Skeletal muscle tissue (tissue), 4 donors: ENCODE results near the gene COL19A1. TPM values are rescaled to one million over a fixed set of nuclear protein-coding genes. Genes with fewer than 3 reads are reported as not detected.

ENCODE experiments used
- H3K27ac ChIP-seq: one replicate; pipeline ENCODE4 v1.7.0; 2013; ENCODE audit warnings: mild to moderate bottlenecking, low read depth, low read length, inconsistent platforms
- H3K27me3 ChIP-seq, 3 donors: one replicate each; pipeline ENCODE4 v1.7.0; 2013; ENCODE audit warnings: low read length in 3 of 3; ENCODE audit not compliant: control insufficient read depth in 3 of 3, insufficient read depth in 3 of 3
- H3K36me3 ChIP-seq, 3 donors: one replicate each; pipeline ENCODE4 v1.7.0; 2013; ENCODE audit warnings: low read length in 3 of 3; ENCODE audit not compliant: control insufficient read depth in 3 of 3, insufficient read depth in 3 of 3
- H3K4me1 ChIP-seq, 3 donors: one replicate each; pipeline ENCODE4 v1.7.0; 2013; ENCODE audit warnings: low read length in 3 of 3, mild to moderate bottlenecking in 3 of 3; ENCODE audit not compliant: control insufficient read depth in 3 of 3, insufficient read depth in 3 of 3
- H3K4me3 ChIP-seq, 3 donors: one replicate each; pipeline ENCODE4 v1.7.0; 2013; ENCODE audit warnings: low read length in 3 of 3
- H3K9ac ChIP-seq, 3 donors: one replicate each; pipeline ENCODE4 v1.7.0; 2013; ENCODE audit warnings: low read length in 3 of 3, mild to moderate bottlenecking in 3 of 3, moderate library complexity in 2 of 3, low read depth in 1 of 3
- H3K9me3 ChIP-seq, 3 donors: one replicate each; pipeline ENCODE4 v1.7.0; 2013; ENCODE audit warnings: low read length in 3 of 3; ENCODE audit not compliant: control insufficient read depth in 3 of 3
- total RNA-seq: library from RNA; depleted of rRNA; stranded (reverse); fragments of >200 nt; gene quantifications from one replicate; pipeline ENCODE4 v1.2.3, GENCODE V29; 2014
- donor health status: Osteomylitis.

Gene COL19A1
- total RNA-seq, 1 donor from 2014 or later: 10.4 TPM

- H3K9ac ChIP-seq: no peak overlapping the region
- H3K4me1 ChIP-seq: no peaks in the 10 kb centered on the region
These were observed 264.5 kb downstream of the COL19A1 start for GRCh38 chr6:70130865-70131264.

GRCh38 chr6:70131528-70131927, 265.2 kb downstream of the COL19A1 start:
- Histone ChIP-seq H3K9me3 (no peaks in the 10 kb centered on the region), H3K36me3 (no peaks in the 10 kb centered on the region), H3K4me1 (no peaks in the 10 kb centered on the region), H3K4me3 (no peak overlapping the region), H3K9ac (no peak overlapping the region), H3K27me3 (no peaks in the 10 kb centered on the region), H3K27ac (no peak overlapping the region)

More at GRCh38 chr6:70130865-70131264, 264.5 kb downstream of the COL19A1 start:
- no peak overlapping the region for H3K4me3 ChIP-seq
- no peaks in the 10 kb centered on the region for H3K9me3 ChIP-seq
- H3K27ac ChIP-seq: no peak overlapping the region
- no peaks in the 10 kb centered on the region for H3K36me3 ChIP-seq
- H3K27me3 ChIP-seq: no peaks in the 10 kb centered on the region

GRCh38 chr6:70133246-70133645, 266.9 kb downstream of the COL19A1 start:
- H3K4me1 ChIP-seq: no peaks in the 10 kb centered on the region
- H3K27ac ChIP-seq: no peak overlapping the region
- H3K4me3 ChIP-seq: no peak overlapping the region
- H3K9ac ChIP-seq: no peak overlapping the region
- H3K9me3 ChIP-seq: no peaks in the 10 kb centered on the region
- no peaks in the 10 kb centered on the region for H3K36me3 ChIP-seq
- no peaks in the 10 kb centered on the region for H3K27me3 ChIP-seq

DNA sequence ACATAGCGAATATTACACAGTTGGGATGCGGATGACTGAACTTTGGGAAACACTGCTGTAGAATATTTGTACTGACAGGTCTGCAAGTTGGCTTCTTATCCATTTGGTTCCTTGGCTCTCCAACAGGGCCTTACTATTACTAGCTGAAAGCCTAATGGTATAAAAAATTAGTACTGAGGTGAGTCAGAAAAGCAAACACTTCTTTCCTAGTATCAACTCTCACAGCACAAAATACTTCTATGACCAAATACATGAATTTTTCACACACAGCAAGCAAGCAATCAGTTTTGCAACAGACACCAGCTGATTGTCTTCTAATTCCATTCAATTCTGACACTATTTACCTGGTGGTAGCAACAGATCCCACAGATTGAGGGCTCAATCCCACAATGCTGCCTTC, 268.2 kb downstream of the COL19A1 start:
- H3K27ac ChIP-seq: no peak overlapping the region
- no peaks in the 10 kb centered on the region for H3K9me3 ChIP-seq
- no peak overlapping the region for H3K9ac ChIP-seq
- H3K4me1 ChIP-seq: no peaks in the 10 kb centered on the region
- H3K27me3 ChIP-seq: no peaks in the 10 kb centered on the region
- no peaks in the 10 kb centered on the region for H3K36me3 ChIP-seq
- no peak overlapping the region for H3K4me3 ChIP-seq

DNA sequence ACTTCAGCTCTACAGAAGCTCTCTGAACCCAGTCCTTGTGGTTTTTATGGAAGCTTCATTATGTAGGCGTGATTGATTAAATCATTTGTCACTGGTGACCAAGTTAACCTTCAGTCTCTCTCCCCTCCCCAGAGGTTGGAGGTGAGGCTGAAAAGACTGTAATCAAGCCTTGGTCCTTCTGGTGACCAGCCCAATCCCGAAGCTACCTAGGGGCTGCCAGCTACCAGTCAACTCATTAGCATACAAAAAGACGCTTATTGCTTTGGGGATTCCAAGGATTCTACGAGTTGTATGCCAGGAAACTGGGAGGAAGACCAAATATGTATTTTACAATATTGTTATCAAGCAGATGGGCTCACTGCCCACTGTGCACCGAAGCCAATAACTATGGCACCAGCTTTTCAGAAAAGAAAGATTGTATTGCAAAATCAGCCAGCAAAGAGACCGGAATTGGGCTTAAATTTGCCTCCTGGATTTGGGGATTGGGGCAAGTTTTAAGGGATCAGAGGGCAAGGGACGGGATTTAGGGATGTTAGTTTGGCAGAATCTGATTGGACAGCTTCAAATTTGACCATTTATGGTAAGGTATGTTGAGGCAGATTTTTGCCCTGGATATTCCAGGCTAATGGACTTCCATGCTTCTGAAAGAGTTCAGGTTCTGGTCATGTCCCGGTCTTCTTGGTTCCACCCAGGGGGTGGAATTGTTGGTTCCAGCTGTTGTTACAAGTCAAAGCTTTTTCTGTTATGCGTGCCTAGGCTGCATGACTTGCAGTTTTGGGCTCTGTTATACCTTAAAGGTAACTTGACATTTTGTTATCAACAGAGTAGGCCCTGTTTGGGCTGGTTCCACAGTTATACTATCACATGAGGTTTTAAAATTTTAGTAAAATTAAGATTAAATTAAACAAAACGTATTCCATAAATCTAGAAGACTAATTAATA, 269.1 kb downstream of the COL19A1 start:
- Histone ChIP-seq H3K27ac (no peak overlapping the region), H3K9me3 (no peaks in the 10 kb centered on the region), H3K36me3 (no peaks in the 10 kb centered on the region), H3K4me1 (no peaks in the 10 kb centered on the region), H3K27me3 (no peaks in the 10 kb centered on the region), H3K4me3 (no peak overlapping the region), H3K9ac (no peak overlapping the region)

GRCh38 chr6:70136996-70137395, 270.6 kb downstream of the COL19A1 start:
- H3K4me3 ChIP-seq: no peak overlapping the region
- H3K9ac ChIP-seq: no peak overlapping the region
- H3K27me3 ChIP-seq: no peaks in the 10 kb centered on the region
- no peaks in the 10 kb centered on the region for H3K4me1 ChIP-seq
- H3K9me3 ChIP-seq: no peaks in the 10 kb centered on the region
- no peaks in the 10 kb centered on the region for H3K36me3 ChIP-seq
- no peak overlapping the region for H3K27ac ChIP-seq

DNA sequence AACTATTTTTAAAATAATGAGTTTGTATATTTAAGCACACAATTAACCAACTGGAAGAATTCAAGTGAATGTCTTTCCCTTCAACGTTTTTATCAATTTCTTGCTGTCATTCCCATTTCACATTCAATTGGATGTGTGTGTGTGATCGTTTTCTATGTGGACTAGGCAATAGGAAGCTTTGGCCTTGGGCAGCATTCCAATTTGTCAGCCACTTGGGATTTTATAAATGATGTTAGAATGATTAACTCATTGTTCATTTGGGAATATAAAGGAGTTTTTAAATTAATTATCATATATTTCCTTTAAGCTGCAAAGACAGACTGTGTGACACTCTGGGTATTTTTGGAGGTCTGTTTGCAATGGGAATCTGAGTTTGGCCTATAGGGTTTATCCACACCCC, 274.1 kb downstream of the COL19A1 start:
- Histone ChIP-seq H3K36me3 (no peaks in the 10 kb centered on the region), H3K4me1 (no peaks in the 10 kb centered on the region), H3K4me3 (no peak overlapping the region), H3K27me3 (no peaks in the 10 kb centered on the region), H3K27ac (no peak overlapping the region), H3K9me3 (no peaks in the 10 kb centered on the region), H3K9ac (no peak overlapping the region)

DNA sequence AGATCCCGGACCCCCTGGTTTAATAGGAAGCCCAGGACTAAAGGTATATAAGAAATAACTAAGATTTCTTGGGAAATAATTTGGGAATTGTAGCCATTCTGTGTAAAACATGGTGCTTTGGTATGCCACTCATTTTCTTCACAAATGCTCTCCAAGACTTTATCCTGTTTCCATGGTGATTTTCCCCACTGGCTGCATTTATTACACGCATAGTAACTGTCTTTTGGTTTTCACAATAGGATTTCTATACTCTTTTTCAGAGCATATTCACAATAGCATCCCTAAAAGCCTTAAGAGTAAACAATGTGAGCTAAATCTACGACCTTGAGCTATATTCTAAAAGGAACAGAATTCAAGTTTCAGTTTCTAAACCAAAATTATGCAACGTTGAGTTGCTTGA, 275.7 kb downstream of the COL19A1 start:
- no peak overlapping the region for H3K9ac ChIP-seq
- no peaks in the 10 kb centered on the region for H3K4me1 ChIP-seq
- H3K27ac ChIP-seq: no peak overlapping the region
- no peaks in the 10 kb centered on the region for H3K36me3 ChIP-seq
- no peaks in the 10 kb centered on the region for H3K9me3 ChIP-seq
- H3K27me3 ChIP-seq: no peaks in the 10 kb centered on the region
- no peak overlapping the region for H3K4me3 ChIP-seq

GRCh38 chr6:70145178-70145577, 278.8 kb downstream of the COL19A1 start:
- Histone ChIP-seq H3K36me3 (no peaks in the 10 kb centered on the region), H3K9ac (no peak overlapping the region), H3K27ac (no peak overlapping the region), H3K27me3 (no peaks in the 10 kb centered on the region), H3K9me3 (no peaks in the 10 kb centered on the region), H3K4me3 (no peak overlapping the region), H3K4me1 (no peaks in the 10 kb centered on the region)

- Histone ChIP-seq H3K4me1 (peaks cover 0 to 3% (median 2%) of the 10 kb centered on the region in 3 donors), H3K9ac (no peak overlapping the region), H3K27me3 (no peaks in the 10 kb centered on the region), H3K27ac (no peak overlapping the region), H3K4me3 (no peak overlapping the region), H3K36me3 (no peaks in the 10 kb centered on the region), H3K9me3 (no peaks in the 10 kb centered on the region)
These were observed 282.9 kb downstream of the COL19A1 start for GRCh38 chr6:70149209-70149788.
